Sigmoid colon (tissue), 7 donors: ENCODE measurements around the gene EVI5L. TPM values are rescaled to one million over a fixed set of nuclear protein-coding genes. Genes with fewer than 3 reads are reported as not detected.
"Not testable (repeated sequence)": the region's sequence is repeated elsewhere in the genome, so short reads cannot be mapped to it uniquely, and the experiment has no call there.

Experiments used
- DNase-seq: peaks from one replicate; pipeline ENCODE4 v3.0.0-alpha.2; 2019
- H3K27ac ChIP-seq, 4 donors: fragments of 200-600 bp; sonication (generic); one replicate each; pipeline ENCODE4 v1.5.1; 2016 to 2019; ENCODE audit warnings: mild to moderate bottlenecking in 1 of 4
- H3K27me3 ChIP-seq, 3 donors: fragments of 200-600 bp; sonication (generic); one replicate each; pipeline ENCODE4 v1.5.1; 2019; ENCODE audit warnings: mild to moderate bottlenecking in 1 of 3
- H3K36me3 ChIP-seq, 4 donors: fragments of 200-600 bp; sonication (generic); one replicate each; pipeline ENCODE4 v1.5.1; 2016 to 2019
- H3K4me1 ChIP-seq, 4 donors: fragments of 200-600 bp; sonication (generic); one replicate each; pipeline ENCODE4 v1.5.1; 2017 to 2019
- H3K4me3 ChIP-seq, 4 donors: fragments of 200-600 bp; sonication (generic); one replicate each; pipeline ENCODE4 v1.5.1; 2017 to 2019; ENCODE audit warnings: mild to moderate bottlenecking in 2 of 4, moderate library complexity in 1 of 4
- H3K9me3 ChIP-seq, 4 donors: fragments of 200-600 bp in 3 of 4; sonication (generic) in 3 of 4; one replicate each; pipeline versions ENCODE4 v1.5.1 to v1.6.1; 2013 to 2019
- CTCF ChIP-seq, 4 experiments: fragments of 450-650 bp in 3 of 4; fragments of 200-600 bp in 1 of 4; IDR thresholded peaks; one replicate each; pipeline ENCODE4 v1.5.1; 2016 to 2019; ENCODE audit warnings: antibody characterized with exemption in 4 of 4, mild to moderate bottlenecking in 3 of 4, moderate library complexity in 2 of 4
- EP300 ChIP-seq, 4 donors: sonication (generic); formaldehyde crosslinking; IDR thresholded peaks; one replicate each; pipeline ENCODE4 v1.6.1; 2017; ENCODE audit warnings: antibody characterized with exemption in 4 of 4
- POLR2A ChIP-seq, 2 donors: fragments of 450-650 bp; IDR thresholded peaks; one replicate each; pipeline ENCODE4 v1.6.1; 2016; ENCODE audit warnings: antibody characterized with exemption in 2 of 2, mild to moderate bottlenecking in 2 of 2, moderate library complexity in 2 of 2
- POLR2AphosphoS5 ChIP-seq, 4 donors: sonication (generic); formaldehyde crosslinking; IDR thresholded peaks; one replicate each; pipeline ENCODE4 v1.6.1; 2017; ENCODE audit warnings: antibody characterized with exemption in 4 of 4
- WGBS, 2 donors: extraction: QIAGEN DNeasy Blood & Tissue Kit; methylation state at CpG; one replicate each; pipeline ENCODE4 v1.1.7; 2013; 5-methylcytosine and 5-hydroxymethylcytosine counted together
- intact Hi-C: fragments of 100-400 bp; cut with DNase I; formaldehyde crosslinking; loops from one replicate; pipeline ENCODE4 v1.15.1; 2023
- polyA plus RNA-seq, 3 donors: library from polyadenylated mRNA; stranded (reverse); fragments of 200-250 nt; gene quantifications; one replicate each; pipeline ENCODE4 v1.2.3, GENCODE V29; 2013
- total RNA-seq, 4 donors: library from RNA; depleted of rRNA; stranded (reverse); fragments of >200 nt; gene quantifications; one replicate each; pipeline ENCODE4 v1.1.0, GENCODE V29; 2016
- donor health status: healthy with polysubstance abuse.
- donor health status: Bipolar disorder and iron deficiency.
- donor health status: healthy.

The EVI5L gene
- total and polyA plus RNA-seq, 7 donors = 5.3 to 18.6 (median 10.3) TPM

GRCh38 chr19:7888826-7889217 lies 58.8 kb downstream of the EVI5L start:
- no peak for TF ChIP-seq POLR2A (IDR thresholded peaks at IDR 0.05)
- TF ChIP-seq EP300 (IDR thresholded peaks at IDR 0.05) = no peak
- no peak for TF ChIP-seq POLR2AphosphoS5 (IDR thresholded peaks at IDR 0.05)
- no peak for TF ChIP-seq CTCF (IDR thresholded peaks at IDR 0.05)
- no peak for DNase-seq
- H3K9me3 ChIP-seq = no peaks in the 10 kb centered on the region
- peak overlapping the region in 3 of 4 donors; percentile 11 to 31 (median 26) for H3K4me3 ChIP-seq
- WGBS, 2 donors = 73 to 80% methylated on average over 8 of the region's 8 CpGs
- H3K27ac ChIP-seq = no peak overlapping the region
- no peaks in the 10 kb centered on the region for H3K36me3 ChIP-seq
- H3K4me1 ChIP-seq = peaks cover 0 to 8% (median 6%) of the 10 kb centered on the region in 4 donors
- intact Hi-C loops = no loop called here
- H3K27me3 ChIP-seq = peaks cover 13 to 47% (median 23%) of the 10 kb centered on the region in 3 donors

GRCh38 chr19:7893362-7894101 lies 63.5 kb downstream of the EVI5L start:
- H3K27ac ChIP-seq, H3K36me3 ChIP-seq, DNase-seq, intact Hi-C loops, H3K4me3 ChIP-seq, H3K4me1 ChIP-seq, H3K9me3 ChIP-seq: not testable (repeated sequence)
- peaks cover 3 to 52% (median 24%) of the 10 kb centered on the region in 3 donors for H3K27me3 ChIP-seq
- WGBS, 2 donors = 82 to 90% methylated on average over 18 of the region's 18 CpGs

GRCh38 chr19:7894612-7895309 lies 64.7 kb downstream of the EVI5L start:
- intact Hi-C loops = no loop called here
- WGBS, 2 donors = 27 to 52% methylated on average over 18 of the region's 18 CpGs
- TF ChIP-seq EP300 (IDR thresholded peaks at IDR 0.05) (no peak), POLR2AphosphoS5 (IDR thresholded peaks at IDR 0.05) (no peak), CTCF (IDR thresholded peaks at IDR 0.05) (no peak), POLR2A (IDR thresholded peaks at IDR 0.05) (no peak)
- DNase-seq = no peak
- Histone ChIP-seq H3K4me1 (no peaks in the 10 kb centered on the region), H3K27ac (no peak overlapping the region), H3K4me3 (no peak overlapping the region), H3K36me3 (no peaks in the 10 kb centered on the region), H3K9me3 (no peaks in the 10 kb centered on the region), H3K27me3 (peaks cover 0 to 40% (median 22%) of the 10 kb centered on the region in 3 donors)

- Histone ChIP-seq H3K4me3 (no peak overlapping the region), H3K27me3 (peaks cover 0 to 36% (median 22%) of the 10 kb centered on the region in 3 donors), H3K36me3 (no peaks in the 10 kb centered on the region), H3K4me1 (no peaks in the 10 kb centered on the region), H3K27ac (no peak overlapping the region), H3K9me3 (no peaks in the 10 kb centered on the region)
- intact Hi-C loops = no loop called here
- no peak for DNase-seq
- WGBS, 2 donors = 87 to 91% methylated on average over 13 of the region's 13 CpGs
- TF ChIP-seq POLR2AphosphoS5 (IDR thresholded peaks at IDR 0.05) (no peak), POLR2A (IDR thresholded peaks at IDR 0.05) (no peak), CTCF (IDR thresholded peaks at IDR 0.05) (no peak), EP300 (IDR thresholded peaks at IDR 0.05) (no peak)
Measured at GRCh38 chr19:7895565-7895964, 65.5 kb downstream of the EVI5L start.

GRCh38 chr19:7897292-7897691 lies 67.3 kb downstream of the EVI5L start:
- intact Hi-C loops = no loop called here
- TF ChIP-seq EP300 (IDR thresholded peaks at IDR 0.05) = no peak
- no peak for TF ChIP-seq CTCF (IDR thresholded peaks at IDR 0.05)
- TF ChIP-seq POLR2A (IDR thresholded peaks at IDR 0.05) = no peak
- no peak for TF ChIP-seq POLR2AphosphoS5 (IDR thresholded peaks at IDR 0.05)
- no peaks in the 10 kb centered on the region for H3K9me3 ChIP-seq
- H3K27me3 ChIP-seq = peaks cover 0 to 34% (median 22%) of the 10 kb centered on the region in 3 donors
- 77 to 87% methylated on average over 11 of the region's 11 CpGs for WGBS, 2 donors
- H3K4me3 ChIP-seq = no peak overlapping the region
- H3K4me1 ChIP-seq = no peaks in the 10 kb centered on the region
- H3K27ac ChIP-seq = no peak overlapping the region
- DNase-seq = no peak
- no peaks in the 10 kb centered on the region for H3K36me3 ChIP-seq
